Measurements from ENCODE around the gene MB.

Gene MB

GRCh38 chr22:35601743-35602615 is 15.2 kb downstream of the MB start:
- no peak for TF ChIP-seq ZNF274 (IDR thresholded peaks at IDR 0.05; ENCODE audit: low read depth, low read length)

GRCh38 chr22:35601013-35601580 is 16.0 kb downstream of the MB start:
- no peak for TF ChIP-seq ZNF274 (IDR thresholded peaks at IDR 0.05; ENCODE audit: low read depth, low read length)
- H3K4me3 ChIP-seq (ENCODE audit: low read length), result no peak overlapping the region

More at GRCh38 chr22:35601743-35602615, 15.2 kb downstream of the MB start:
- H3K4me3 ChIP-seq (ENCODE audit: low read length), result no peak overlapping the region

- TF ChIP-seq ZNF274 (IDR thresholded peaks at IDR 0.05; ENCODE audit: low read depth, low read length), result no peak
- H3K4me3 ChIP-seq (ENCODE audit: low read length), result no peak overlapping the region
Observed at GRCh38 chr22:35600476-35600875, 16.7 kb downstream of the MB start.

GRCh38 chr22:35599364-35599763 is 17.8 kb downstream of the MB start:
- no peak for TF ChIP-seq ZNF274 (IDR thresholded peaks at IDR 0.05; ENCODE audit: low read depth, low read length)

GRCh38 chr22:35598396-35598710 is 18.8 kb downstream of the MB start:
- no peak overlapping the region for H3K4me3 ChIP-seq (ENCODE audit: low read length)
- TF ChIP-seq ZNF274 (IDR thresholded peaks at IDR 0.05; ENCODE audit: low read depth, low read length), result no peak

More at GRCh38 chr22:35599364-35599763, 17.8 kb downstream of the MB start:
- H3K4me3 ChIP-seq (ENCODE audit: low read length), result no peak overlapping the region

- H3K4me3 ChIP-seq (ENCODE audit: low read length), result no peak overlapping the region
- no peak for TF ChIP-seq ZNF274 (IDR thresholded peaks at IDR 0.05; ENCODE audit: low read depth, low read length)
Observed at GRCh38 chr22:35597692-35598395, 19.3 kb downstream of the MB start.

GRCh38 chr22:35596821-35597220 is 20.3 kb downstream of the MB start:
- no peak for TF ChIP-seq ZNF274 (IDR thresholded peaks at IDR 0.05; ENCODE audit: low read depth, low read length)
- H3K4me3 ChIP-seq (ENCODE audit: low read length), result no peak overlapping the region

- no peak overlapping the region for H3K4me3 ChIP-seq (ENCODE audit: low read length)
Observed at GRCh38 chr22:35594686-35595085, 22.4 kb downstream of the MB start.

GRCh38 chr22:35593891-35594470 is 23.1 kb downstream of the MB start:
- no peak overlapping the region for H3K4me3 ChIP-seq (ENCODE audit: low read length)
- no peak for TF ChIP-seq ZNF274 (IDR thresholded peaks at IDR 0.05; ENCODE audit: low read depth, low read length)

More at GRCh38 chr22:35594686-35595085, 22.4 kb downstream of the MB start:
- TF ChIP-seq ZNF274 (IDR thresholded peaks at IDR 0.05; ENCODE audit: low read depth, low read length), result no peak

- TF ChIP-seq ZNF274 (IDR thresholded peaks at IDR 0.05; ENCODE audit: low read depth, low read length), result no peak
- H3K4me3 ChIP-seq (ENCODE audit: low read length), result no peak overlapping the region
Observed at GRCh38 chr22:35593071-35593890, 23.8 kb downstream of the MB start.

GRCh38 chr22:35592418-35592967 is 24.6 kb downstream of the MB start:
- TF ChIP-seq ZNF274 (IDR thresholded peaks at IDR 0.05; ENCODE audit: low read depth, low read length), result no peak
- no peak overlapping the region for H3K4me3 ChIP-seq (ENCODE audit: low read length)

GRCh38 chr22:35591714-35592417 is 25.3 kb downstream of the MB start:
- TF ChIP-seq ZNF274 (IDR thresholded peaks at IDR 0.05; ENCODE audit: low read depth, low read length), result no peak
- no peak overlapping the region for H3K4me3 ChIP-seq (ENCODE audit: low read length)
